SK-N-MC (cell line): ENCODE data around the gene ADPRH.

Source experiments
- EZH2 ChIP-seq: fragments of 200-600 bp; sonication (generic); IDR thresholded peaks from one replicate; pipeline ENCODE4 v1.6.1; 2017; ENCODE audit warnings: antibody characterized with exemption
- POLR2AphosphoS5 ChIP-seq: IDR thresholded peaks from 2 replicates; pipeline ENCODE4 v1.6.1; 2012; ENCODE audit warnings: mild to moderate bottlenecking, low read depth, low read length, borderline replicate concordance

- TF ChIP-seq POLR2AphosphoS5 (no peak), EZH2 (no peak)
Measured at GRCh38 chr3:119547227-119547626, 32.1 kb upstream of the ADPRH start.
